PC-3 (cell line): ENCODE results near the gene SETDB1.

ENCODE experiments used
- EZH2 ChIP-seq: fragments of 300-600 bp; sonication (generic); IDR thresholded peaks from one replicate; pipeline ENCODE4 v1.6.1; 2017; ENCODE audit warnings: antibody characterized with exemption, mild to moderate bottlenecking, low read length; ENCODE audit not compliant: unreplicated experiment
- TF ChIP-seq, protein P1 (sequence below): fragments of 300-600 bp; sonication (generic); conservative IDR thresholded peaks from 2 replicates; pipeline ENCODE4 v1.5.1; 2017; ENCODE audit warnings: antibody characterized with exemption, low read depth, mild to moderate bottlenecking, low read length

DNA sequence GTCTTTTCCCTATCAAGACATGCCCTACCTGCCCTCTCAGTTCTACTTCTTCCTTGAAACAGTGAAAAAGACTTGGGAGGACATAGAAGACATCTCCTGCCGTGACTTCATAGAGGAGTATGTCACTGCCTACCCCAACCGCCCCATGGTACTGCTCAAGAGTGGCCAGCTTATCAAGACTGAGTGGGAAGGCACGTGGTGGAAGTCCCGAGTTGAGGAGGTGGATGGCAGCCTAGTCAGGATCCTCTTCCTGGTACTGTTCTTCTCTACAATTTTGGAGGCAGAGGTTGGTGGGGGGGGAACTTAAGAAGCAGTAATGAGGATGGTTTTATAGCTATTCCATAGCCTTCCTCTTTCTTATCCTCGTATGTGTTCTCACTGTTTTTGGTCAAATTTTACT is 18.7 kb downstream of the SETDB1 start:
- TF ChIP-seq EZH2 = no peak
- TF ChIP-seq, protein P1, sequence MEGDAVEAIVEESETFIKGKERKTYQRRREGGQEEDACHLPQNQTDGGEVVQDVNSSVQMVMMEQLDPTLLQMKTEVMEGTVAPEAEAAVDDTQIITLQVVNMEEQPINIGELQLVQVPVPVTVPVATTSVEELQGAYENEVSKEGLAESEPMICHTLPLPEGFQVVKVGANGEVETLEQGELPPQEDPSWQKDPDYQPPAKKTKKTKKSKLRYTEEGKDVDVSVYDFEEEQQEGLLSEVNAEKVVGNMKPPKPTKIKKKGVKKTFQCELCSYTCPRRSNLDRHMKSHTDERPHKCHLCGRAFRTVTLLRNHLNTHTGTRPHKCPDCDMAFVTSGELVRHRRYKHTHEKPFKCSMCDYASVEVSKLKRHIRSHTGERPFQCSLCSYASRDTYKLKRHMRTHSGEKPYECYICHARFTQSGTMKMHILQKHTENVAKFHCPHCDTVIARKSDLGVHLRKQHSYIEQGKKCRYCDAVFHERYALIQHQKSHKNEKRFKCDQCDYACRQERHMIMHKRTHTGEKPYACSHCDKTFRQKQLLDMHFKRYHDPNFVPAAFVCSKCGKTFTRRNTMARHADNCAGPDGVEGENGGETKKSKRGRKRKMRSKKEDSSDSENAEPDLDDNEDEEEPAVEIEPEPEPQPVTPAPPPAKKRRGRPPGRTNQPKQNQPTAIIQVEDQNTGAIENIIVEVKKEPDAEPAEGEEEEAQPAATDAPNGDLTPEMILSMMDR = no peak
